Measurements from ENCODE around the gene CLK2.
A peak's percentile ranks its signal among the peaks of the same experiment; 100 is the strongest.

Gene CLK2

GRCh38 chr1:155273343-155274245 is at the start of gene CLK2:
CLK2 (minus strand) TSS chr1:155273504; CDS start chr1:155270977, 2,527 bp downstream.
- peak; percentile 37 to 66 for DNase-seq

- DNase-seq, result peak in 1 of 2 experiments; percentile 7
Measured at GRCh38 chr1:155322571-155322952, 49.3 kb upstream of the CLK2 start.

- DNase-seq, result no peak
Measured at GRCh38 chr1:155321639-155322503, 48.6 kb upstream of the CLK2 start.

GRCh38 chr1:155320661-155321617 is 47.6 kb upstream of the CLK2 start, which contains the start of gene RUSC1:
RUSC1 (plus strand) TSS chr1:155320894; CDS start chr1:155321774, 880 bp downstream.
- peak; percentile 16 to 71 for DNase-seq

- DNase-seq, result no peak
Measured at GRCh38 chr1:155320252-155320651, 46.9 kb upstream of the CLK2 start.

- no peak for DNase-seq
Measured at GRCh38 chr1:155319536-155319935, 46.2 kb upstream of the CLK2 start.

- DNase-seq, result no peak
Measured at GRCh38 chr1:155318082-155318481, 44.8 kb upstream of the CLK2 start.

GRCh38 chr1:155316922-155317321 is 43.6 kb upstream of the CLK2 start:
- no peak for DNase-seq

GRCh38 chr1:155313261-155313660 is 40.0 kb upstream of the CLK2 start:
- no peak for DNase-seq

- DNase-seq, result no peak
Measured at GRCh38 chr1:155309423-155310021, 36.2 kb upstream of the CLK2 start.

- peak; percentile 97 to 99 for DNase-seq
Measured at GRCh38 chr1:155308493-155309422, 35.5 kb upstream of the CLK2 start, which contains the start of gene FDPS. FDPS (plus strand) TSS chr1:155308866; CDS start chr1:155309790, 924 bp downstream.

- no peak for DNase-seq
Measured at GRCh38 chr1:155307247-155307740, 34.0 kb upstream of the CLK2 start.

- DNase-seq, result no peak
Measured at GRCh38 chr1:155305881-155306391, 32.6 kb upstream of the CLK2 start.

GRCh38 chr1:155304558-155305063 is 31.3 kb upstream of the CLK2 start:
- DNase-seq, result no peak

GRCh38 chr1:155301342-155301841 is 28.1 kb upstream of the CLK2 start, which contains the start of gene PKLR:
PKLR (minus strand) TSS chr1:155301438; CDS start chr1:155301395, 43 bp downstream.
- no peak for DNase-seq

GRCh38 chr1:155300553-155301329 is 27.4 kb upstream of the CLK2 start:
- no peak for DNase-seq

GRCh38 chr1:155300024-155300423 is 26.7 kb upstream of the CLK2 start:
- DNase-seq, result no peak

GRCh38 chr1:155297384-155297783 is 24.1 kb upstream of the CLK2 start:
- DNase-seq, result no peak

- no peak for DNase-seq
Measured at GRCh38 chr1:155296661-155297060, 23.4 kb upstream of the CLK2 start.
